ENCODE measurements around the gene CCNB1IP1. TPM values are rescaled to one million over a fixed set of nuclear protein-coding genes. Genes with fewer than 3 reads are reported as not detected.
"Not testable (repeated sequence)": the region's sequence is repeated elsewhere in the genome, so short reads cannot be mapped to it uniquely, and the experiment has no call there.

The CCNB1IP1 gene, protein sequence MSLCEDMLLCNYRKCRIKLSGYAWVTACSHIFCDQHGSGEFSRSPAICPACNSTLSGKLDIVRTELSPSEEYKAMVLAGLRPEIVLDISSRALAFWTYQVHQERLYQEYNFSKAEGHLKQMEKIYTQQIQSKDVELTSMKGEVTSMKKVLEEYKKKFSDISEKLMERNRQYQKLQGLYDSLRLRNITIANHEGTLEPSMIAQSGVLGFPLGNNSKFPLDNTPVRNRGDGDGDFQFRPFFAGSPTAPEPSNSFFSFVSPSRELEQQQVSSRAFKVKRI
- 57.3 TPM for polyA plus RNA-seq (2012; ENCODE audit: low read depth, missing spikeins)

DNA sequence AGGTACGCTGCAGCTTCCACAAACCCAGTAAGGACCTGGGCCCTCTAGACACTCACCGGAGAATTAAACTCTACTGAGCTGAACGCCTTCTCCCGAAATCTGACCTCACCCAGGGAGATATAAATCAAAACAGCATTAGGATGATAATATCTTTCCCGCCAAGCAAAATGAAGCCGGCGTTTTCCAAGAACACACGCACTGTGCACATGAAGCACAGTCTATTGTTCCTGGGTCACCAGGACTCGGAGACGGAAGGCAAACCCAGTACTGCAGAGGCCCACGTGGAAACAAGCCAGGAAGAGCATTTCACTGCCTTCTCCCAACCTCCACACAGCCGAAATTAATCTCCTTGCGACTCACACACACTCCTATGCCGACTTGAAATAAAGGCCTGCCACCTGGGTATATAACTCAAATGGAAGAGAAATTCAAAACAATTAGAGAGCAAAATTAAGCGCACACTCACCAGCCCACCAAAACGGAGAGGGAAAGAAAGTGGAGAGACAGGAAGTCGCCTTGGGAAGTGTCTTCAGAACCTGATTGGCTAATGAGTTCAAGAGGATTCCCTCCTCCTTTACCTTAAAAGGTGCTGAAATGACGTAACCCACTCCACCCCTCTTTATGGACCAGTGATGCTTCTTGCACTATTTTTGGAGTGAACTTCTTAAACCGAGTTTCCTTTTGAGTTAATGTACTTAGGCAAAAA, at the start of gene CCNB1IP1:
CCNB1IP1 (minus strand) TSS at position 492 of the 706 bp plus-strand sequence. CDS start 16,756 bp downstream, outside the sequence.
- FAIRE-seq (peak; percentile 87), DNase-seq (ENCODE audit: insufficient read length, low spot score) (peak; percentile 54)
- TF ChIP-seq PAX5 (IDR thresholded peaks at IDR 0.05; ENCODE audit: insufficient read depth, low read length, severe bottlenecking) (no peak), TAF1 (IDR thresholded peaks at IDR 0.05; ENCODE audit: low read depth, low read length) (peak; percentile 63), SPI1 (IDR thresholded peaks at IDR 0.05; ENCODE audit: low read depth, low read length) (peak; percentile 50), POLR2AphosphoS5 (IDR thresholded peaks at IDR 0.05; ENCODE audit: low read depth, low read length) (peak; percentile 62; the same call in 1 of the 2 replicates), POU2F2 (IDR thresholded peaks at IDR 0.05; ENCODE audit: low read depth, low read length) (no peak), POLR2A (IDR thresholded peaks at IDR 0.05; ENCODE audit: low read depth, low read length) (peak; percentile 61)

DNA sequence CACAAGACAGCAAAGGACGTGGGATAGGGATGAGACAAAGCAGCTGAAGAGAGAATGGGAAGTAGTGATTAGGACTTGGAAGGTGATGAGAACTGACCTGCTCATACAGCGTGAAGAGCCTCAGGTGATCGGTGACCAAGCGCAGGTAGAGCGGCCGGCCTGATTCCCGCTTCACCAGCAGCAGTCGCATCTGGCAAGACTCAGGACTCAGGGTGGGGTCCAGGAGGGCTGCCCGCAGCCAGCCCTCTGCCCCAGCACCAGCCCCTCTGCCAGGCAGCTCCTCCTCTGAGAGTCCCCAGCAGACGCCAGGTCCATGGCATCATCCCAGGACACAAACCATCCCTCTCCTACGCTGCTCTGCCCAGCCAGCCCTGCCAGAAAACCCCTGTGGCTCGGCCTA, 49.4 kb upstream of the CCNB1IP1 start:
- no peak for FAIRE-seq

DNA sequence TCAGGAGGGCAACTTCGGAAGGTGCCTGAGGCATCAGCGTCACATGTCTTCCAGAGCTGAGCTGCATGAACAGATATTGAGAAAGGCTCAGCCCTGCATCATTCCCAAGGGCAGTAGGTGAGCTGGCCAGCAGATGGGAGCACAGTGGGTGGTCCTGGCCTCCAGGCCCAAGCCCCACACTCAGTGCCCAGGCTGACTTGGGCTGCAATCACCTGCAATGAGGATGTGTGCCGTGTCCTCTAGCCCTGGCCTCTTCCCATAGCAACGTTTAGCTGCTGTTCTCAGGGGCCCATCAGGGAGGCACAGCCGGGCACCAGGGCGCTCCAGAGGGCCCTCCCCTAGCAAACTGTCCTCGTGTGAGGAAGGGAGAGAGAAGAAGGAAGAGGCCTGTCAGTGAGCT, 48.3 kb upstream of the CCNB1IP1 start:
- no peak for DNase-seq (ENCODE audit: insufficient read length, low spot score)
- FAIRE-seq, result no peak
- no peak for TF ChIP-seq PAX5 (IDR thresholded peaks at IDR 0.05; ENCODE audit: insufficient read depth, low read length, severe bottlenecking)
- TF ChIP-seq POLR2A (IDR thresholded peaks at IDR 0.05; ENCODE audit: low read depth, low read length), result no peak
- no peak for TF ChIP-seq POU2F2 (IDR thresholded peaks at IDR 0.05; ENCODE audit: low read depth, low read length)
- TF ChIP-seq POLR2AphosphoS5 (IDR thresholded peaks at IDR 0.05; ENCODE audit: low read depth, low read length), result no peak
- TF ChIP-seq SPI1 (IDR thresholded peaks at IDR 0.05; ENCODE audit: low read depth, low read length), result no peak
- no peak for TF ChIP-seq TAF1 (IDR thresholded peaks at IDR 0.05; ENCODE audit: low read depth, low read length)

More for the DNA sequence above, 49.4 kb upstream of the CCNB1IP1 start:
- DNase-seq (ENCODE audit: insufficient read length, low spot score), result no peak
- TF ChIP-seq SPI1 (IDR thresholded peaks at IDR 0.05; ENCODE audit: low read depth, low read length) (no peak), TAF1 (IDR thresholded peaks at IDR 0.05; ENCODE audit: low read depth, low read length) (no peak), POU2F2 (IDR thresholded peaks at IDR 0.05; ENCODE audit: low read depth, low read length) (no peak)

DNA sequence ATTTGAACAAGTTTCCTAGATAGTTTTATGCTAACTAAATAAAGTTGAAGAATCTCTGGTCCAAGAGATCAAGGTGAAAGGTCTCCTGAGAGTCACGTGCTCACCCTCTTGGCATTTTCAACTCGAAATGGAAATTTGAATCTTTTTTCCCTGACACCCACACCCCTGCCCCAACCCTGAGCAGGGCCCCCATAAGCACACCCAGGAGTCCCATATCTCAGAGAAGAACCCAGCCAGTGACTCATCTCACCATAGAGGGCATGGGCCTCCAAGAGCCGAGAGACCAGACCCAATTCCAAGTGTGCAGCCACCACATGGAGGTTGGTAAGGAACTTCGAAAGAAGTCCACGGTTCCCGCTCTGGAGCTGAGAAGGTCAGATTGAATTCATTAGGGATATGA, 47.6 kb upstream of the CCNB1IP1 start:
- no peak for TF ChIP-seq TAF1 (IDR thresholded peaks at IDR 0.05; ENCODE audit: low read depth, low read length)
- TF ChIP-seq POLR2A (IDR thresholded peaks at IDR 0.05; ENCODE audit: low read depth, low read length), result no peak
- no peak for TF ChIP-seq PAX5 (IDR thresholded peaks at IDR 0.05; ENCODE audit: insufficient read depth, low read length, severe bottlenecking)
- no peak for FAIRE-seq
- no peak for DNase-seq (ENCODE audit: insufficient read length, low spot score)

DNA sequence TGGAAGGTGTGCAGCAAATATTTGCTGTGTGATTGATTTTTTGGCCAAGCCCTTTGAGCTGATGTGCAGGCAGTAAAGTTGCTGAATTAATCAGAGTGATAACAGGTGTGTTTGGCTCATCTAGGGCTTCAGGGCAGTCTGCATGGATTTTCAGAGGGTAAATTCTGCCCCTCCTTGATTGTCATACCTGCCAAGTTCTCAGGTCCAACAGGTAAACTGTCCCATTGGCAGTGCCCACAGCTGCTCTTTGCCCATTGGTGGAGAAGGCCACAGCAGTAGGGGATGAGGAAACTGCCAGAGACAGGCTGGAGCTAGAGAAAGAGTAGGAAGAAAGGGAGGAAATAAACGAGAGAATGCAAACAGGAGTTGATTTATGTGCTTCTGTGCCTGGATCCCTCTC, 46.7 kb upstream of the CCNB1IP1 start:
- no peak for TF ChIP-seq POLR2A (IDR thresholded peaks at IDR 0.05; ENCODE audit: low read depth, low read length)
- TF ChIP-seq TAF1 (IDR thresholded peaks at IDR 0.05; ENCODE audit: low read depth, low read length), result no peak
- DNase-seq (ENCODE audit: insufficient read length, low spot score), result no peak
- no peak for FAIRE-seq

DNA sequence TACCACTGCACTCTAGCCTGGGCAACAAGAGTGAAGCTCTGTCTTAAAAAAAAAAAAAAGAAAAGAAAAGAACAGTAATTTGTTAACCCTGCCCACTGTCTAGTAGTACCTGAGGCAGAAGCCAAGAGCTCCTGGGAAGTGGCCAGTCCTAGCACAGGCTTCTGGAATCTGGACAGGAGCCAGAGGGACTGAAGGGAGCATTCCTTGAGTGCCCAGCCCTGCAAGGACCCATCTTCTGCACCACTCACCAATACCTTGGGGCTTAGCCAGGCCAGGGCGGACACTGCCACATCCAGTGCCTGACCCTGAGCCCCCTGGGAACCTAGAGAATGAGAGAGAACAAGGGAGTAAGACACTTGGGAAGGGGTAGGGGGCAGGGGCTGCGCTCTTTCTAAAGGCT, 44.1 kb upstream of the CCNB1IP1 start:
- no peak for TF ChIP-seq PAX5 (IDR thresholded peaks at IDR 0.05; ENCODE audit: insufficient read depth, low read length, severe bottlenecking)
- no peak for TF ChIP-seq POU2F2 (IDR thresholded peaks at IDR 0.05; ENCODE audit: low read depth, low read length)
- no peak for TF ChIP-seq POLR2AphosphoS5 (IDR thresholded peaks at IDR 0.05; ENCODE audit: low read depth, low read length)
- TF ChIP-seq POLR2A (IDR thresholded peaks at IDR 0.05; ENCODE audit: low read depth, low read length), result no peak
- TF ChIP-seq SPI1 (IDR thresholded peaks at IDR 0.05; ENCODE audit: low read depth, low read length), result no peak
- TF ChIP-seq TAF1 (IDR thresholded peaks at IDR 0.05; ENCODE audit: low read depth, low read length), result no peak
- no peak for FAIRE-seq
- DNase-seq (ENCODE audit: insufficient read length, low spot score), result no peak

DNA sequence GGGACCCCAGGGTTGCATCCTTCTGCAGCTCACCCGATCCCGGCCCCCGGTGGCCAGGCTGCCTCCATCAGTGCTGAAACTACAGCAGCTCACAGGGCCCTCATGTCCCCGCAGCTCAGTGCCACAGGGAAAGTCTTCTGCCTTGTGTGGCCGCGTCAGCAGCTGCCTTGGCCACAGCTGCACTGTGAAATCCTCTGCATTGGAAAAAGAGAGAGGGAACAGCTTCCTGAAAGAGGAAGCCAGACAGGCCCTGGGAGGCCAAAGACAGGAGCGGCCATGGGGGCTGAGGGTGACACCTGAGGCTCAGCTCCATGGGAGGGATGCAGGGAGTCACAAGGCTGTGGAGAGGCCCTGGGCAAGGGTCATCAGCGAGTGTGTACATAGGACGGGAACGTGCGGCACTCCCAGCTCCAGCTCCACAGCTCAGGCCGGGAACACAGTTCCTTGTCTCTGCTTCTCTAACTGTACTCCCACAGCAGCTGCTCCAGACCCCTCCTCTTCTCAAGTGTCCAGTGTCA, 43.1 kb upstream of the CCNB1IP1 start:
- no peak for TF ChIP-seq POLR2A (IDR thresholded peaks at IDR 0.05; ENCODE audit: low read depth, low read length)
- TF ChIP-seq TAF1 (IDR thresholded peaks at IDR 0.05; ENCODE audit: low read depth, low read length), result no peak
- no peak for TF ChIP-seq PAX5 (IDR thresholded peaks at IDR 0.05; ENCODE audit: insufficient read depth, low read length, severe bottlenecking)
- no peak for TF ChIP-seq SPI1 (IDR thresholded peaks at IDR 0.05; ENCODE audit: low read depth, low read length)
- no peak for TF ChIP-seq POU2F2 (IDR thresholded peaks at IDR 0.05; ENCODE audit: low read depth, low read length)
- no peak for TF ChIP-seq POLR2AphosphoS5 (IDR thresholded peaks at IDR 0.05; ENCODE audit: low read depth, low read length)
- DNase-seq (ENCODE audit: insufficient read length, low spot score) (no peak), FAIRE-seq (no peak)

DNA sequence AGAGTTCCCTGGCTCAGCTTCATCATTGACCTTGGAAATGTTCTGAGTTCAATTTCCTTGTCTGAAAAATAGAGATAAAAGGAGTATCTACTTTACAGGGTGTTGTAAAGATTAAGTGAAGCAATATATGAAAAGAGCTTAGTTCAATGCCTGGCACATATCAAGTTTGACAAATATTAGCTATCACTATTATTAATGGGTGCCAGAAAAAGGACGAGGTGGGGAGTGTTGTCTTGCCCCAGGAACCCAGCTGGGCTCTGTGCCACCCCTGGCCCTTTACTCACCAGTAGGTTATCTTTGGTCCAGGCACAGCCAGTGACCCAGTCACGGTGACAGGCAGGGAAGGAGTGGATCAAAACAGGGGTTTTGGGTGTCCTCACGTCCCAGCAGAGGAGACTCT, 42.4 kb upstream of the CCNB1IP1 start:
- DNase-seq (ENCODE audit: insufficient read length, low spot score) (no peak), FAIRE-seq (no peak)
- TF ChIP-seq POLR2A (IDR thresholded peaks at IDR 0.05; ENCODE audit: low read depth, low read length) (no peak), POLR2AphosphoS5 (IDR thresholded peaks at IDR 0.05; ENCODE audit: low read depth, low read length) (no peak), TAF1 (IDR thresholded peaks at IDR 0.05; ENCODE audit: low read depth, low read length) (no peak), POU2F2 (IDR thresholded peaks at IDR 0.05; ENCODE audit: low read depth, low read length) (no peak), PAX5 (IDR thresholded peaks at IDR 0.05; ENCODE audit: insufficient read depth, low read length, severe bottlenecking) (no peak), SPI1 (IDR thresholded peaks at IDR 0.05; ENCODE audit: low read depth, low read length) (no peak)

DNA sequence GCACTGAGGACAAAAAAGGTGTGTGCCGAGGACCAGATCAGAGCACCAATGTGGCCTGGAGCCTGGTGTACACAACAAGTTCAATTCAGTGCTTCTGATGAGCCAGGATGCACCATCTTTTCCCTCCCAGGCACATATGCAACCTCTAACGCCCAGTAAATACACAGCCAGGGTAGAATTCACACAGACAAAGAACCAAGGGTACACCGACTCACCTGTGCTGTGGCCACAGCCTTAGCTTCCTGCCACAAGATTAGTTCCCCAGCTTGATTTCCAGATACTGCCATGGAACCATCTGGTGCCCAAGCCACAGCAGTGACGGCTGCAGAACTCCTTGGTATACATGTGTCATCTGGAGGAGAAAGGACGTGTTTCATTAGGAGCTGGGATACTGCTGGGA, 39.7 kb upstream of the CCNB1IP1 start:
- no peak for DNase-seq (ENCODE audit: insufficient read length, low spot score)
- FAIRE-seq, result no peak
- TF ChIP-seq TAF1 (IDR thresholded peaks at IDR 0.05; ENCODE audit: low read depth, low read length) (no peak), PAX5 (IDR thresholded peaks at IDR 0.05; ENCODE audit: insufficient read depth, low read length, severe bottlenecking) (no peak)

DNA sequence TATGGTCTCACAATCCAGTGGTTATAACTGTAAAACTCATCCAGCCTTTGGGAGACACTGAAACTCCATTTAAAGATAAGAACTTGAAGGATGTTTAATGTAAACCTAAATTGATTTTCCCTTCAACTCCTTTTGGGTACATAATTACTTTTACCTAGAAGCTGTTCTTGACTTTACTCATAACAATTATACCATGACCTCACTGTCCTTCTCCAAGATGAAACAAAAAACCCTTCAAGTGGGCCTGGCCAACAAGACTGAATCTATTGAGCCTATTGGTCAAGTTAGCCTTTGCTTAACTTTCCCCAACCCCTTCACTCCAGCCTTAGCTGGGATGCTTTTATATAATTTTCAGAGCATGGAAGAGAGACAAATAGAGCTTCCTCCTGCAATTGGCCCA, 32.8 kb upstream of the CCNB1IP1 start:
- FAIRE-seq (no peak), DNase-seq (ENCODE audit: insufficient read length, low spot score) (no peak)
- TF ChIP-seq POLR2A (IDR thresholded peaks at IDR 0.05; ENCODE audit: low read depth, low read length), result no peak
- no peak for TF ChIP-seq SPI1 (IDR thresholded peaks at IDR 0.05; ENCODE audit: low read depth, low read length)
- TF ChIP-seq PAX5 (IDR thresholded peaks at IDR 0.05; ENCODE audit: insufficient read depth, low read length, severe bottlenecking), result no peak
- no peak for TF ChIP-seq POU2F2 (IDR thresholded peaks at IDR 0.05; ENCODE audit: low read depth, low read length)
- no peak for TF ChIP-seq TAF1 (IDR thresholded peaks at IDR 0.05; ENCODE audit: low read depth, low read length)
- no peak for TF ChIP-seq POLR2AphosphoS5 (IDR thresholded peaks at IDR 0.05; ENCODE audit: low read depth, low read length)

DNA sequence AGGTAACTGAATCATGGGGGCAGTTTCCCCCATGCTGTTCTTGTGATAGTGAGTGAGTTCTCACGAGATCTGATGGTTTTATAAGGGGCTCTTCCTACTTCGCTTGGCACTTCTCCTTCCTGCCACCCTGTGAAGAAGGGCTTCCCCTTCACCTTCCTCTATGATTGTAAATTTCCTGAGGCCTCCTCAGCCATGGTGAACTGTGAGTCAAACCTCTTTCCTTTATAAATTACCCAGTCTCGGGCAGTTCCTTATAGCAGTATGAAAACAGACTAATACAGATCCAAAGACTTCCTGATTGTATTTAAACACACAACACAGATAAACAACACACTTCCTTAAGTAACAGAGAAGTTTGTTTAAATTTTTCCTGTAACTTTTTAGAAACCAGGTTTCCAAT, 25.4 kb upstream of the CCNB1IP1 start:
- DNase-seq (ENCODE audit: insufficient read length, low spot score), result not testable (repeated sequence)

More for the DNA sequence above, 25.4 kb upstream of the CCNB1IP1 start:
- not testable (repeated sequence) for FAIRE-seq

Data from GM12891 (cell line).